Sigmoid colon (tissue), 7 donors: ENCODE data around the gene MEIOSIN. TPM values are rescaled to one million over a fixed set of nuclear protein-coding genes. Genes with fewer than 3 reads are reported as not detected.

Experiments used
- DNase-seq: peaks from one replicate; pipeline ENCODE4 v3.0.0-alpha.2; 2019
- H3K27ac ChIP-seq, 4 donors: fragments of 200-600 bp; sonication (generic); one replicate each; pipeline ENCODE4 v1.5.1; 2016 to 2019; ENCODE audit warnings: mild to moderate bottlenecking in 1 of 4
- H3K27me3 ChIP-seq, 3 donors: fragments of 200-600 bp; sonication (generic); one replicate each; pipeline ENCODE4 v1.5.1; 2019; ENCODE audit warnings: mild to moderate bottlenecking in 1 of 3
- H3K36me3 ChIP-seq, 4 donors: fragments of 200-600 bp; sonication (generic); one replicate each; pipeline ENCODE4 v1.5.1; 2016 to 2019
- H3K4me1 ChIP-seq, 4 donors: fragments of 200-600 bp; sonication (generic); one replicate each; pipeline ENCODE4 v1.5.1; 2017 to 2019
- H3K4me3 ChIP-seq, 4 donors: fragments of 200-600 bp; sonication (generic); one replicate each; pipeline ENCODE4 v1.5.1; 2017 to 2019; ENCODE audit warnings: mild to moderate bottlenecking in 2 of 4, moderate library complexity in 1 of 4
- H3K9me3 ChIP-seq, 4 donors: fragments of 200-600 bp in 3 of 4; sonication (generic) in 3 of 4; one replicate each; pipeline versions ENCODE4 v1.5.1 to v1.6.1; 2013 to 2019
- EP300 ChIP-seq, 4 donors: sonication (generic); formaldehyde crosslinking; IDR thresholded peaks; one replicate each; pipeline ENCODE4 v1.6.1; 2017; ENCODE audit warnings: antibody characterized with exemption in 4 of 4
- POLR2A ChIP-seq, 2 donors: fragments of 450-650 bp; IDR thresholded peaks; one replicate each; pipeline ENCODE4 v1.6.1; 2016; ENCODE audit warnings: antibody characterized with exemption in 2 of 2, mild to moderate bottlenecking in 2 of 2, moderate library complexity in 2 of 2
- POLR2AphosphoS5 ChIP-seq, 4 donors: sonication (generic); formaldehyde crosslinking; IDR thresholded peaks; one replicate each; pipeline ENCODE4 v1.6.1; 2017; ENCODE audit warnings: antibody characterized with exemption in 4 of 4
- WGBS, 2 donors: extraction: QIAGEN DNeasy Blood & Tissue Kit; methylation state at CpG; one replicate each; pipeline ENCODE4 v1.1.7; 2013; 5-methylcytosine and 5-hydroxymethylcytosine counted together
- intact Hi-C: fragments of 100-400 bp; cut with DNase I; formaldehyde crosslinking; loops from one replicate; pipeline ENCODE4 v1.15.1; 2023
- polyA plus RNA-seq, 3 donors: library from polyadenylated mRNA; stranded (reverse); fragments of 200-250 nt; gene quantifications; one replicate each; pipeline ENCODE4 v1.2.3, GENCODE V29; 2013
- total RNA-seq, 4 donors: library from RNA; depleted of rRNA; stranded (reverse); fragments of >200 nt; gene quantifications; one replicate each; pipeline ENCODE4 v1.1.0, GENCODE V29; 2016
- TF ChIP-seq, protein P1 (sequence below), 4 experiments: fragments of 450-650 bp in 3 of 4; fragments of 200-600 bp in 1 of 4; IDR thresholded peaks; one replicate each; pipeline ENCODE4 v1.5.1; 2016 to 2019; ENCODE audit warnings: antibody characterized with exemption in 4 of 4, mild to moderate bottlenecking in 3 of 4, moderate library complexity in 2 of 4
- donor health status: healthy with polysubstance abuse.
- donor health status: Bipolar disorder and iron deficiency.
- donor health status: healthy.

The MEIOSIN gene
- total and polyA plus RNA-seq, 7 donors, result not detected

- peaks cover 0 to 22% (median 17%) of the 10 kb centered on the region in 4 donors for H3K4me1 ChIP-seq
- intact Hi-C loops, result no loop called here
- peak overlapping the region; percentile 89 to 99 (median 98) for H3K27ac ChIP-seq
- peaks cover 5 to 57% (median 42%) of the 10 kb centered on the region in 4 donors for H3K36me3 ChIP-seq
- TF ChIP-seq EP300 (IDR thresholded peaks at IDR 0.05) (no peak), POLR2AphosphoS5 (IDR thresholded peaks at IDR 0.05) (peak in 1 of 4 donors; percentile 3), POLR2A (IDR thresholded peaks at IDR 0.05) (no peak)
- no peaks in the 10 kb centered on the region for H3K9me3 ChIP-seq
- DNase-seq, result no peak
- WGBS, 2 donors, result 88 to 91% methylated on average over 3 of the region's 3 CpGs
- no peak overlapping the region for H3K4me3 ChIP-seq
- H3K27me3 ChIP-seq, result no peaks in the 10 kb centered on the region
Measured at GRCh38 chr19:45772912-45773311, 39.7 kb downstream of the MEIOSIN start.

GRCh38 chr19:45773384-45773783, 40.1 kb downstream of the MEIOSIN start:
- Histone ChIP-seq H3K4me1 (peaks cover 0 to 25% (median 18%) of the 10 kb centered on the region in 4 donors), H3K9me3 (no peaks in the 10 kb centered on the region), H3K4me3 (no peak overlapping the region), H3K27ac (peak overlapping the region; percentile 4 to 99 (median 94)), H3K27me3 (no peaks in the 10 kb centered on the region), H3K36me3 (peaks cover 5 to 61% (median 47%) of the 10 kb centered on the region in 4 donors)
- intact Hi-C loops, result no loop called here
- no peak for DNase-seq
- WGBS, 2 donors, result 11 to 26% methylated on average over 2 of the region's 2 CpGs
- TF ChIP-seq, protein P1, sequence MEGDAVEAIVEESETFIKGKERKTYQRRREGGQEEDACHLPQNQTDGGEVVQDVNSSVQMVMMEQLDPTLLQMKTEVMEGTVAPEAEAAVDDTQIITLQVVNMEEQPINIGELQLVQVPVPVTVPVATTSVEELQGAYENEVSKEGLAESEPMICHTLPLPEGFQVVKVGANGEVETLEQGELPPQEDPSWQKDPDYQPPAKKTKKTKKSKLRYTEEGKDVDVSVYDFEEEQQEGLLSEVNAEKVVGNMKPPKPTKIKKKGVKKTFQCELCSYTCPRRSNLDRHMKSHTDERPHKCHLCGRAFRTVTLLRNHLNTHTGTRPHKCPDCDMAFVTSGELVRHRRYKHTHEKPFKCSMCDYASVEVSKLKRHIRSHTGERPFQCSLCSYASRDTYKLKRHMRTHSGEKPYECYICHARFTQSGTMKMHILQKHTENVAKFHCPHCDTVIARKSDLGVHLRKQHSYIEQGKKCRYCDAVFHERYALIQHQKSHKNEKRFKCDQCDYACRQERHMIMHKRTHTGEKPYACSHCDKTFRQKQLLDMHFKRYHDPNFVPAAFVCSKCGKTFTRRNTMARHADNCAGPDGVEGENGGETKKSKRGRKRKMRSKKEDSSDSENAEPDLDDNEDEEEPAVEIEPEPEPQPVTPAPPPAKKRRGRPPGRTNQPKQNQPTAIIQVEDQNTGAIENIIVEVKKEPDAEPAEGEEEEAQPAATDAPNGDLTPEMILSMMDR (IDR thresholded peaks at IDR 0.05), result no peak
- TF ChIP-seq EP300 (IDR thresholded peaks at IDR 0.05), result no peak
- TF ChIP-seq POLR2AphosphoS5 (IDR thresholded peaks at IDR 0.05), result no peak
- TF ChIP-seq POLR2A (IDR thresholded peaks at IDR 0.05), result no peak

- intact Hi-C loops, result no loop called here
- Histone ChIP-seq H3K9me3 (no peaks in the 10 kb centered on the region), H3K4me3 (no peak overlapping the region), H3K27me3 (no peaks in the 10 kb centered on the region), H3K36me3 (peaks cover 5 to 64% (median 54%) of the 10 kb centered on the region in 4 donors), H3K27ac (peak overlapping the region in 1 of 4 donors; percentile 14), H3K4me1 (peaks cover 0 to 35% (median 29%) of the 10 kb centered on the region in 4 donors)
- WGBS, 2 donors, result 53 to 71% methylated on average over 9 of the region's 9 CpGs
- TF ChIP-seq, protein P1 (IDR thresholded peaks at IDR 0.05), result no peak
- TF ChIP-seq POLR2A (IDR thresholded peaks at IDR 0.05) (no peak), EP300 (IDR thresholded peaks at IDR 0.05) (no peak), POLR2AphosphoS5 (IDR thresholded peaks at IDR 0.05) (no peak)
- no peak for DNase-seq
Measured at GRCh38 chr19:45774765-45775164, 41.5 kb downstream of the MEIOSIN start.

DNA sequence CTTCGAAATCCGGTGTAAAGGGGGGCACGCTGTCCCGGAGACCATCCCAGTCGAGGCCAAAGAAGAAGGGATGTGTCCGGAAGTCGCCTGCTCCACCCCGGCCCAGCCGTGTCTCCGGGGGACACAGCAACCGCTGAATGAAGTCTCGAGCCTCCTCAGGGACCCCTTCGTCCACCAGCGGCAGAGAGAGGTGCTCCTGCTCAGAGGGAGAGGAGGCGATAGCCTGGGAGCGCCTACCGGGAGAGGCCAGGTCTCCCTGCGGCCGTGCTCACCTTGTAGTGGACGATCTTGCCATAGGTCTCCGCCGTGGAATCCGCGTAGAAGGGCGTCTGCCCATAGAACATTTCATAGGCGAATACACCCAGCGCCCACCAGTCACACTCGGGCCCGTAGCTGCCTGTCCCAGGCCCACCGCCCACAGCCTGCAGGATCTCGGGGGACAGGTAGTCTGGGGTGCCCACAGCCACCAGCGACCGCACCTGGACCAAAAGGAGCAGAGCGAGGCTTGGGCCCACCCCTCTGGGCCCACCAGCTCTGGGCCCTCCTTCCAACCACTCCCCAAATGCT, 44.2 kb downstream of the MEIOSIN start:
- H3K9me3 ChIP-seq, result no peaks in the 10 kb centered on the region
- no peaks in the 10 kb centered on the region for H3K27me3 ChIP-seq
- 96% methylated on average over 34 of the region's 34 CpGs for WGBS, 2 donors
- peak overlapping the region; percentile 96 to 98 (median 98) for H3K27ac ChIP-seq
- H3K4me3 ChIP-seq, result no peak overlapping the region
- intact Hi-C loops, result no loop called here
- DNase-seq, result peak; percentile 66
- TF ChIP-seq EP300 (IDR thresholded peaks at IDR 0.05) (no peak), POLR2AphosphoS5 (IDR thresholded peaks at IDR 0.05) (no peak), POLR2A (IDR thresholded peaks at IDR 0.05) (no peak)
- TF ChIP-seq, protein P1 (IDR thresholded peaks at IDR 0.05), result no peak
- H3K4me1 ChIP-seq, result peaks cover 0 to 42% (median 33%) of the 10 kb centered on the region in 4 donors
- H3K36me3 ChIP-seq, result peaks cover 5 to 51% (median 45%) of the 10 kb centered on the region in 4 donors

DNA sequence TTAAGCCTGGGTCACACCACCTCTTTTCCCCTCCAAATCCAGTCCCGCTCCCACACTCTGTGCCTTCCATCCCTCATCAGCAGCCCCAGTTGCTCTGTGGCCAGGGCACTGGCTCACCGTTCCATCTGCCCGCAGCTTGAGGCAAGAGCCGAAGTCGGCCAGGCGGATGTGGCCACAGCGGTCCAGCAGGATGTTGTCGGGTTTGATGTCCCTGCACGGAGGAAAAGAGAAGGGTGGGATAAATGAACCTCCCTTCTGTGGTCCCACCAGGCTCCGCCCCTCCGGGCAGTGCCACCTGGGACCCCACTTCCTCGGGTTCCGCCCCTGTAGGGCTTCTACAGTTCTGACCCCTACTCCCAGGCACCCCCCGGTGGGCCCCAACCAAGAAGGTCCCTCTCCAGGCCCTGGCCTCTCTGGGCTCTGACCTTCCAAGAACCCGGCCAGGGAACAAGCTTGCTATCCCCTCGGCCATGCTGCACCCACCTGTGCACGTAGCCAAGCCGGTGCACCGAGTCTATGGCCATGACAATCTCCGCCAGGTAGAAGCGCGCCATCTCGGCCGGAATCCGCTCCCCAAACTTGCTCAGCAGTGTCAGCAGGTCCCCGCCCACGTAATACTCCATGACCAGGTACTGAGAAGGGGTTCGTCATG, 44.9 kb downstream of the MEIOSIN start:
- Histone ChIP-seq H3K4me3 (no peak overlapping the region), H3K27me3 (no peaks in the 10 kb centered on the region), H3K36me3 (peaks cover 5 to 44% (median 39%) of the 10 kb centered on the region in 4 donors), H3K4me1 (peaks cover 0 to 46% (median 36%) of the 10 kb centered on the region in 4 donors), H3K27ac (peak overlapping the region; percentile 96 to 98 (median 98)), H3K9me3 (no peaks in the 10 kb centered on the region)
- TF ChIP-seq EP300 (IDR thresholded peaks at IDR 0.05) (no peak), POLR2A (IDR thresholded peaks at IDR 0.05) (no peak), POLR2AphosphoS5 (IDR thresholded peaks at IDR 0.05) (no peak)
- TF ChIP-seq, protein P1 (IDR thresholded peaks at IDR 0.05), result no peak
- intact Hi-C loops, result no loop called here
- peak; percentile 68 for DNase-seq
- 90 to 94% methylated on average over 28 of the region's 28 CpGs for WGBS, 2 donors
